Hepatocyte (in vitro differentiated cells): ENCODE results near the gene ATP8A2. TPM values are rescaled to one million over a fixed set of nuclear protein-coding genes. Genes with fewer than 3 reads are reported as not detected.

ENCODE experiments used
- DNase-seq: peaks from one replicate; pipeline ENCODE4 v3.0.0-alpha.2; 2016; ENCODE audit warnings: low spot score
- H2AFZ ChIP-seq: fragments of 200-600 bp; sonication (generic); 2 replicates; pipeline ENCODE4 v1.6.0; 2016; ENCODE audit warnings: antibody characterized with exemption, mild to moderate bottlenecking
- H3K27ac ChIP-seq: fragments of 200-600 bp; sonication (generic); 2 replicates; pipeline ENCODE4 v1.5.1; 2016; ENCODE audit warnings: mild to moderate bottlenecking
- H3K27me3 ChIP-seq: fragments of 200-600 bp; sonication (generic); 2 replicates; pipeline ENCODE4 v1.6.1; 2016
- H3K36me3 ChIP-seq: fragments of 200-600 bp; sonication (generic); replicated peaks from 2 replicates; pipeline ENCODE4 v1.5.1; 2016; ENCODE audit warnings: low read depth; ENCODE audit not compliant: insufficient read depth
- H3K4me1 ChIP-seq: fragments of 200-600 bp; sonication (generic); 2 replicates; pipeline ENCODE4 v1.5.1; 2016; ENCODE audit warnings: mild to moderate bottlenecking, moderate library complexity; ENCODE audit not compliant: insufficient read depth
- H3K4me2 ChIP-seq: fragments of 200-600 bp; sonication (generic); 2 replicates; pipeline ENCODE4 v1.6.0; 2016
- H3K4me3 ChIP-seq: fragments of 200-600 bp; sonication (generic); 2 replicates; pipeline ENCODE4 v1.5.1; 2016; ENCODE audit warnings: mild to moderate bottlenecking
- H3K79me2 ChIP-seq: fragments of 200-600 bp; sonication (generic); 2 replicates; pipeline ENCODE4 v1.6.0; 2017; ENCODE audit warnings: mild to moderate bottlenecking
- H3K9me2 ChIP-seq: fragments of 200-600 bp; sonication (generic); replicated peaks from 2 replicates; pipeline ENCODE4 v1.6.0; 2017; ENCODE audit warnings: mild to moderate bottlenecking; ENCODE audit not compliant: insufficient read depth
- H3K9me3 ChIP-seq: fragments of 200-600 bp; sonication (generic); 2 replicates; pipeline ENCODE4 v1.5.1; 2016; ENCODE audit warnings: low read depth, mild to moderate bottlenecking
- H4K20me1 ChIP-seq: fragments of 200-600 bp; sonication (generic); 2 replicates; pipeline ENCODE4 v1.6.0; 2016; ENCODE audit warnings: mild to moderate bottlenecking; ENCODE audit not compliant: insufficient read depth, poor library complexity, severe bottlenecking
- EZH2 ChIP-seq: fragments of 200-600 bp; sonication (generic); IDR thresholded peaks from 2 replicates; pipeline ENCODE4 v1.6.1; 2016; ENCODE audit warnings: antibody characterized with exemption, mild to moderate bottlenecking, borderline replicate concordance
- EZH2phosphoT487 ChIP-seq: fragments of 200-600 bp; sonication (generic); IDR thresholded peaks from one replicate; pipeline ENCODE4 v1.6.1; 2018; ENCODE audit warnings: antibody characterized with exemption, mild to moderate bottlenecking, low read depth, moderate library complexity; ENCODE audit not compliant: unreplicated experiment, severe bottlenecking
- WGBS: methylation state at CpG from one replicate; pipeline ENCODE4 v1.1.6; 2016; ENCODE audit warnings: low lambda C conversion rate; ENCODE audit errors: missing lambda C conversion rate; 5-methylcytosine and 5-hydroxymethylcytosine counted together
- polyA plus RNA-seq: library from polyadenylated mRNA; unstranded; fragments of >200 nt; fragmentation: Nextera tagmentation; extraction: Ambion mirVana; gene quantifications from 2 replicates; pipeline ENCODE4 v1.2.1, GENCODE V29; 2016
- total RNA-seq: library from RNA; depleted of rRNA; stranded (reverse); fragments of >200 nt; gene quantifications from 2 replicates; pipeline ENCODE4 v1.2.3, GENCODE V29; 2014
- TF ChIP-seq, protein P1 (sequence below): fragments of 200-600 bp; sonication (generic); IDR thresholded peaks from 2 replicates; pipeline ENCODE4 v1.5.1; 2016; ENCODE audit warnings: antibody characterized with exemption, mild to moderate bottlenecking; ENCODE audit not compliant: poor library complexity

Gene ATP8A2
- total and polyA plus RNA-seq, 2 experiments from 2014 or later, result 2.1 to 3.1 TPM

DNA sequence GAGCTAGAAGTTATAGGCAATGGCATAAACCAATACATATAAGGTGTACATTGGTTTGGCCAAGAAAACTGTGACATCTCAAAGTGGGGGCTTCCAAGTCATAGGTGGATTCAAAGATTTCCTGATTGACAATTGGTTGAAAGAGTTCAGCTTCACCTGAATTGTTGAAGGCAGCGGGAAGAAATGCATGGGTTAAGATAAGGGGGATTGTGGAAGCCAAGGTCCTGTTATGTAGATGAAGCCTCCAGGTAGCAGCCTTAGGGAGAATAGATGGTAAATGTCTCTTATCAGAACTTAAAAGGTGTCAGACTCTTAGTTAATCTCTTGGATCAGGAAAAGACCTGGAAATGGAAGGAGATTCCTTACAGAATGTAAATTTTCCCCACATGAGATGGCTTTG lies 26.0 kb downstream of the ATP8A2 start:
- 63% methylated on average over 1 of the region's 1 CpG for WGBS
- H3K27me3 ChIP-seq, result no peaks in the 10 kb centered on the region
- H3K4me1 ChIP-seq, result no peaks in the 10 kb centered on the region
- no peaks in the 10 kb centered on the region for H3K79me2 ChIP-seq
- no peak overlapping the region for H3K27ac ChIP-seq
- H3K4me2 ChIP-seq, result no peak overlapping the region
- TF ChIP-seq, protein P1, sequence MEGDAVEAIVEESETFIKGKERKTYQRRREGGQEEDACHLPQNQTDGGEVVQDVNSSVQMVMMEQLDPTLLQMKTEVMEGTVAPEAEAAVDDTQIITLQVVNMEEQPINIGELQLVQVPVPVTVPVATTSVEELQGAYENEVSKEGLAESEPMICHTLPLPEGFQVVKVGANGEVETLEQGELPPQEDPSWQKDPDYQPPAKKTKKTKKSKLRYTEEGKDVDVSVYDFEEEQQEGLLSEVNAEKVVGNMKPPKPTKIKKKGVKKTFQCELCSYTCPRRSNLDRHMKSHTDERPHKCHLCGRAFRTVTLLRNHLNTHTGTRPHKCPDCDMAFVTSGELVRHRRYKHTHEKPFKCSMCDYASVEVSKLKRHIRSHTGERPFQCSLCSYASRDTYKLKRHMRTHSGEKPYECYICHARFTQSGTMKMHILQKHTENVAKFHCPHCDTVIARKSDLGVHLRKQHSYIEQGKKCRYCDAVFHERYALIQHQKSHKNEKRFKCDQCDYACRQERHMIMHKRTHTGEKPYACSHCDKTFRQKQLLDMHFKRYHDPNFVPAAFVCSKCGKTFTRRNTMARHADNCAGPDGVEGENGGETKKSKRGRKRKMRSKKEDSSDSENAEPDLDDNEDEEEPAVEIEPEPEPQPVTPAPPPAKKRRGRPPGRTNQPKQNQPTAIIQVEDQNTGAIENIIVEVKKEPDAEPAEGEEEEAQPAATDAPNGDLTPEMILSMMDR, result no peak
- TF ChIP-seq EZH2, result no peak
- TF ChIP-seq EZH2phosphoT487, result no peak
- H3K9me3 ChIP-seq, result no peaks in the 10 kb centered on the region
- no peaks in the 10 kb centered on the region for H3K9me2 ChIP-seq
- H3K4me3 ChIP-seq, result no peak overlapping the region
- DNase-seq, result no peak
- H3K36me3 ChIP-seq, result no peaks in the 10 kb centered on the region
- H4K20me1 ChIP-seq, result no peaks in the 10 kb centered on the region
- no peak overlapping the region for H2AFZ ChIP-seq

DNA sequence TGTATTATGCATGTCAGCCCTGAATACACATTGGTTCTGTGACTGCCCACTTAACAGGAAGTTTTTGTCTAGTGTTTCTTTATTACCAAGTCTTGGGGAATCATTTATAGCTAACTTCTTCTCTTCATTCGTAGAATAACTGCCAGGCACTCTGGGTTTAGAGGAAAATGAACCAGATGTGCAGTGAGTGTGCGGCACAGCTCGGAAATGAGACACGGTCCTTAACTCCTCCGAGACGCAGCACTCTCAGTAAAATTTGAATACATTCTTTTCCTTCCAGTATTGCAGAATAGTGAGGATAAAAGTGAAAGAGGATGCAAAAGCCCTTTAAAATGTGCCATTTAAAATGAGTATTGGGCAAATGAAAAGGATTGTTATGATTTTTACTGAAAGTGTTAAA lies 29.2 kb downstream of the ATP8A2 start:
- Histone ChIP-seq H4K20me1 (no peaks in the 10 kb centered on the region), H3K36me3 (no peaks in the 10 kb centered on the region), H3K9me2 (no peaks in the 10 kb centered on the region), H3K9me3 (no peaks in the 10 kb centered on the region), H3K4me1 (no peaks in the 10 kb centered on the region), H2AFZ (no peak overlapping the region), H3K79me2 (no peaks in the 10 kb centered on the region), H3K4me2 (no peak overlapping the region), H3K27me3 (no peaks in the 10 kb centered on the region), H3K4me3 (no peak overlapping the region), H3K27ac (no peak overlapping the region)
- DNase-seq, result no peak
- WGBS, result 84% methylated on average over 6 of the region's 6 CpGs
- TF ChIP-seq EZH2phosphoT487, result no peak

DNA sequence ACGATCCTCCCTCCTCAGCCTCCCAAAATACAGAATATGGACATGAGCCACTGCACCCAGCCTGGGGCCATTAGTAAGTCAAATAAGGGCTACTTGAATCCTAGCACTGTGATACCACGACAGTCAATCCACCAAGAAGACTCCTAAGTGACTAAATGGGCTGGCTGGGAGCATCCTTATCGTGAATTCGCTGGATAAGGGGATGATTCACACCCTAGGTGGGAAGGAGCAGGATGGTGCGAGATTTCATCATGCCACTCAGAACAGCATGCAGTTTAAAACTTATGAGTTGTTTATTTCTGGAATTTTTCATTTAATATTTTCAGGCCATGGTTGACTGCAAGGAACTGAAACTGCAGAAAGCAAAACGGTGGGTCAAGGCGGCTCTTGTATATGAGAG lies 30.2 kb downstream of the ATP8A2 start:
- WGBS, result 79% methylated on average over 7 of the region's 7 CpGs
- H3K27me3 ChIP-seq, result no peaks in the 10 kb centered on the region
- DNase-seq, result no peak
- H3K4me1 ChIP-seq, result no peaks in the 10 kb centered on the region
- H4K20me1 ChIP-seq, result no peaks in the 10 kb centered on the region
- no peaks in the 10 kb centered on the region for H3K79me2 ChIP-seq
- no peak overlapping the region for H2AFZ ChIP-seq
- TF ChIP-seq EZH2, result no peak
- TF ChIP-seq, protein P1, result no peak
- TF ChIP-seq EZH2phosphoT487, result no peak
- no peaks in the 10 kb centered on the region for H3K36me3 ChIP-seq
- H3K9me2 ChIP-seq, result no peaks in the 10 kb centered on the region
- no peak overlapping the region for H3K4me3 ChIP-seq
- no peak overlapping the region for H3K4me2 ChIP-seq
- no peaks in the 10 kb centered on the region for H3K9me3 ChIP-seq
- no peak overlapping the region for H3K27ac ChIP-seq

DNA sequence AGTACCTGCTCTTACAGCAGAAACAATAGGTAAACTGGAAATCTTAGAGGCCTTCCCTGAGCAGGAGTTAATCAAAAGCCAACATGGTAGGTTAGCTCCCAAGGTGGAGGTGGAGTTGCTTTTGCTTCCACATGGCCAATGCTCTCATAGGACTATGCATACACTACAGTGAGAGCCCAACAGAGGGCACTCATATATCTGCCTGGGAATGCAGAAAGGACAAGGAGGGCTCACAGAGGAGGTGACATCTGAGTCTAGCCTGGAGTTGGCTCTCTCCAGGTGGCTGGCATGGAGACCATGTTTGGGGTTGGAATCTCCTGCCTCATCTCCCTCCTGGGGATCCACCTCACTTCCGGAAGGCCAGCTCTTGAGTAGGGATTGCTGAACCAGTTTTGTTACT lies 34.6 kb downstream of the ATP8A2 start:
- Histone ChIP-seq H3K27me3 (no peaks in the 10 kb centered on the region), H2AFZ (no peak overlapping the region), H4K20me1 (no peaks in the 10 kb centered on the region), H3K9me3 (no peaks in the 10 kb centered on the region), H3K4me3 (no peak overlapping the region), H3K4me2 (no peak overlapping the region), H3K36me3 (no peaks in the 10 kb centered on the region), H3K79me2 (no peaks in the 10 kb centered on the region), H3K4me1 (no peaks in the 10 kb centered on the region), H3K9me2 (no peaks in the 10 kb centered on the region), H3K27ac (no peak overlapping the region)
- TF ChIP-seq EZH2phosphoT487, result no peak
- TF ChIP-seq EZH2, result no peak
- TF ChIP-seq, protein P1, result no peak
- DNase-seq, result no peak
- WGBS, result 80% methylated on average over 1 of the region's 1 CpG
